Hematopoietic multipotent progenitor cell treated with erythropoietin and hydrocortisone succinate and interleukin-3 and kit ligand, for 17 days (in vitro differentiated cells): ENCODE measurements around the gene SOX8.
"Not testable (repeated sequence)": the region's sequence is repeated elsewhere in the genome, so short reads cannot be mapped to it uniquely, and the experiment has no call there.

Experiments used
- DNase-seq: peaks from one replicate; pipeline ENCODE4 v3.0.0-alpha.2; 2015; ENCODE audit warnings: low spot score

SOX8 gene

DNA sequence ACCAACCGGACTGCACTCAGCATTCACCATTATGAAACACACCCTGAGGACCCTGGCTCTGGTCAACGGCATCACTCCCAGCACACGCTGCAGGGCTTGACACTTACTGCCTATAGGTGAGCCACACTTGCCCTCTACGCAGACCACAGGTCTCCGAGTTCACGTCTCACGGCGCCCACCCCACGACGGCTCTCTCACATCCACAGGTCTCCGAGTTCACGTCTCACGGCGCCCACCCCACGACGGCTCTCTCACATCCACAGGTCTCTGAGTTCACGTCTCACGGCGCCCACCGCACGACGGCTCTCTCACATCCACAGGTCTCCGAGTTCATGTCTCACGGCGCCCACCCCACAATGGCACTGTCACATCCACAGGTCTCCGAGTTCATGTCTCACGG lies 25.8 kb upstream of the SOX8 start:
- DNase-seq = not testable (repeated sequence)

DNA sequence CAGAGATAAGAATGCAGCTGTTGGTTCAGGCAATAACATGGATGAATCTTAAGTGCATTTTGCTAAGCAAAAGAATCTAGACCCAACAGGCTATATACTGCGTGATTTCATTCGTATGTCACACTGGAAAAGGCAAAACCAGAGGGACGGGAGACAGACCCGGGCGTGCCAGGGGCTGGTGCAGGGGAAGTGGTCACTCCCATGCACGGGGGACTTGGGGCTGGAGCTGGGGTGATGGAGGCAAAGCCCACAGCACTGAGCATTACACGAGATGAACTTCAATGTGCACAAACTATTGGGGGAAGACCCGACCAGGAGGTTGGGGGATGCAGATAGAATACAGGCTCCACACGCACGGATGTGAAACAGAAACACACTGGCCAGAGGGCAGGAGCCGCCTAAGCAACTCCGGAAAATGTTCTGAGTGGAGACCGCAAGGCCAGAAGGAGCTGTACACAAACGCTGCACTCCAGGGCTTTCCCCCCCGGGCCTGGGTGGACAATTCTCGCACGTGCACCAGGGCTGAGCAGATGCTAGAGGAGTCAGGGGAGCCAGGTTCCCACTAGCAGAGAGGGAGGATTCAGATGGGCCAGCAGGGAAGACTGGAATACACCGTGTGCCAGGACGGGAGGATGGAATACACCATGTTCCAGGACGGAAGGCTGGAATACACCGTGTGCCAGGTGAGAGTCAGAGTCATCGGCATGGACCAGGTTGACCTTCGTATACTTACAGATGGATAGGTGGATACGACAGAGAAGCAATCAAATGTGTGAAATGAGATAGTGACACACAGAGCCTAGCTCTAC lies 22.1 kb upstream of the SOX8 start:
- DNase-seq = no peak

DNA sequence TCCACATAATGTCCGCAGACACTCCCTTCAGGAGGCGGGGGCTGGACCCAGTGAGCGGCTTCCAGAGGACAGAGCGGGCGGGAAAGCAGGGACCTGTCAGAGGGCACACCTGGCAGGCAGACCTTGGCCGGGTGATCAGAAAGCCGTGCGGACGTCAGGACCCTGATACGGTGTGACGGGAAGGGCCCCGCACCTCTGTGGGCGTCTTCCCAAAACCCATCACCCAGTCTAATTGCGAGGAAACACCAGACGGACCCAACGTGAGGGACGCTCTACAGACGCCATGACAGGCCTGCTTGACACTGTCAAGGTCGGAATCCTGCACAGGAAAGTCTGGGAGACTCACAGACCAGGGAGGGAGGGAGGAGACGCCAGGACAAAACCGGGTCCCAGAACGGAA lies 19.2 kb upstream of the SOX8 start:
- no peak for DNase-seq

DNA sequence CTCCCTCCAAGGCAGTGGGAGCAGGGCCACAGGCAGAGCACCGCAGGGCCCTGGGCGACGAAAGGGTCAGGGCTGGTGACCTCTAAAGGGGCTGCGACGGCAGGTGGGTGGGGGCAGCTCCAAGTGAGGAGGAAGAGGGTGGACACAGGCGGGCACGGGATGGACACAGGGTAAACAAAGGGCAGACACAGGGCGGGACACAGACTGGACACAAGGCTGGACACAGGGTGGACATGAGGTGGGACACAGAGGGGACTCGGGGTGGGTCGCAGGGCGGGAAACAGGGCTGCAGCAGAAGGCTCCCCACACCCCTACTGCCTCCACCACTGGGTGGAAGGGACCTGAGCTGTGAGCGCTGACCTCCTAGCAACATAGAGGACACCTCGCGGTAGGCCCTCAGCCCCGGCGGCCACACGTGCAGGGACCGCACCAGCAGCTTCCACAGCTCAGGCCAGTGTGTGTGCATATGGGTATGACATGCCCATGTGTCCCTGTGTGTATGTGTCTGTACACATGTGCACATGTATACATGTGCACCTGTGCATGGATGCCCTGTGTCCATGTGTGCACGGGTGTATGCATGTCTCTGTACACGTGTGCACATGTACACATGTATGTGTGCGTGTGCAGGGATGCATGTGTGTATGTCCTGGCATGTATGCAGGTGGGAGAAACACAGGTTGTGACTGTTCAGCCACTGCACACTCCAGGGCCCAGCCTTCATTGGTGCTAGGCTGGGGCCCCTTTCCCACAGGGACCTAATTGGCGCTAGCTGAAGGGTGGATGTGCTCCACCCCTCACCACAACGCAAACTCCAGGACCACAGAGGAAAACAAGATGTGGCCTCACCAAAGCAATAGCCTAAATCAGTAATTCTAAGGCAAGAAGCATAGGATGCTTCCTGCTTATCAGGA lies 18.4 kb upstream of the SOX8 start:
- DNase-seq = no peak

DNA sequence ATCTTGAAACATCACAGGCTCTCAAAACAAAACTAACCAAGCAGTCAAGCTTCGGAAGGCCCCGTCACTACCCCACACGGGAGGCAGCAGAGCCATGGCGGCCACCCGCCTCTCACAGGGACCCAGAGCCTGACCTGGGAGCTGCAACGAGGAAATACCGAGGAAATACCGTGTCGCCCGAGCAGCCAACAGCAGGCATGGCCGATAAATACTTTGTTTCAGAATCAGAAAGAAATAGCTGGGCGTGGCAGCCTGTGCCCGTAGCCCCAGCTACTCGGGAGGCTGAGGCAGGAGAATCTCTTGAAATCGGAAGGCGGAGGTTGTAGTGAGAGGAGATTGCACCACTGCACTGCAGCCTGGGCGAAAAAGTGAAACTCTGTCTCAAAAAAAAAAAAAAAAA lies 17.7 kb upstream of the SOX8 start:
- no peak for DNase-seq

DNA sequence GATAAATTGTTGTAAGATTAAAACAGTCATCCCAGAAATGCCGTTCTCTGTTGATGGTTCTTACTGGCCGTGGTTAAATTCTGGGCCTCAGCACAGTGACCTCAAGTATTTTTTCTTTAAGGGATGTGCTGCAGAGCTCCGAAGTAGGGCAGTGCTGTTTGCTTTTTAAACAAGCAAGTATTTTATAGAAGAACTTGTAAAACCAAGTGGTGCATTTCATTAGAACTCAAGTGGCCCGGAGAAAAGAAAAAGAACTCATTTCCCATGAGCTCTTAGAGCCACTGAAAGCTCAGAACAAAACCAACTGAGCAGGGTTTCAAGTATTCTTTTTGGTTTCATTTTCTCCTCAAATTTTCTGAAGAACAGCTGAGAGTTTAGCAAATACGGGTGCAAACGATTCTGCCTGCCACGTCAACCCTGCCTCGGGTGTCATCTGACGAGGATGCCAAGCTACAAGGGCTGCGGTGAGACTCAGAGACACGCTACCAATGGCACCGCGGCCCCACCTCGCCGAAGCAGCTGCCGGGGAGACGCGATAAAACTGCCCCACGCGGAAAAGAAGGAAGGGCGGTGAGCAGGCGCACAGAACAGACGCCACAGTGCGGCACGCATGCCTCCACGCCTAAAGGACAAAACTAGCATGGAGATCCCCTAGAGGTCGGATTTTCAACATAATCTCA lies 17.1 kb upstream of the SOX8 start:
- DNase-seq = no peak

DNA sequence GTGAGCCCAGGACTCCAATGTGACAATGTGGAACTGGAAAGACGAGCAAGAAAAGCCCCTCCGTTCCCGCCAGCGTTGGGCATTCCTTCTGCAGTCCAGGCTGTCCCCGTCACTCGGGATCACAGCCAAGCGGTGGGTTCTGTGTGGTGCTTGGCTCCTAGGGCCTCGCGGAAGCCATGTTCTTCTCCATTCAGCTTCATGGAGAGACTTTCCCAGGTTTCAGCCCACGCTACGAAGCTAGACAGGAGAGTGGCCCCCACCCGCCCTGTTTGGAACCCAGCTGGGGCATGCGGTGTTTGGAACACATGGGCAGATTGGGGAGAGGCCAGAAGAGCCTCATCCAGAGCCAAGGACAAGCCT lies 16.6 kb upstream of the SOX8 start:
- DNase-seq = no peak

DNA sequence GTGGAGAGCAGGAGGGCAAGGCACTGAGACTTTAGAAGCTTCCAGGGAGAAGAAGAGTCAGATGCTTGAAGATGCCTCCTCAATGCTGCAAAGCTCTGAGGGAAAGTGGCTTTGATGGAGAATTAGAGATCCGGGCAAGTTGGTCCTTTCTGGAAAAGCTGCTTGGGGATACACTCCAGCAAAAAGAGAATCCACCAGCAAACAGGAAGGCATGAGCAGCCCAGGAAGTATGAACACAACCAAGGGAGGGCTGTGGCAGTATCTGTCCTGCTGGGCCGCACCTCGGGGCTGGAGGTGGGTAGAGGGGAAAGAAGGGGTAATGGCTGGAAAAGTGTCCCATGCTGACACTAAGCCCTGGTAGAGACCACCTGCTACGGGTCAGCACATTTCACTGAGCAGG lies 16.1 kb upstream of the SOX8 start:
- DNase-seq = no peak

DNA sequence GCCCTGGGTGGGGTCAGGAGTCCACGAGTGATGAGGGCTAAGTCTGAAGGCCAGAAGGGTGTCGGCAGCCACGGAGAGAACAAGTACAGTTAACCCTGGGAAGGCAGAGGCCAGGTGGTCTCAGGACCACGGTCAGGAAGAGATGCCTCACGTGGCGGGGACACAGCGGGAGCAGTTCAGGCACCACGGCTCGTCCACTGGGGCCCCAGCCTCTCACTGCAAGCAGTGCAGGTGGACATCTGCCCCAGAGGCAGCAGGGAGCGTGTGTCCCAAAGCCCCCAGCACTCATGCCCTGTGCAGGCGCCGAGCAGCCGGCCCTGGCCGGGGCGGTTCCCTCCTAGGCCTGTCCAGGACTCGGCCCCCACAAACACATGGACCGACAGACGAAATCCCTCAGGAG lies 15.5 kb upstream of the SOX8 start:
- DNase-seq = no peak

DNA sequence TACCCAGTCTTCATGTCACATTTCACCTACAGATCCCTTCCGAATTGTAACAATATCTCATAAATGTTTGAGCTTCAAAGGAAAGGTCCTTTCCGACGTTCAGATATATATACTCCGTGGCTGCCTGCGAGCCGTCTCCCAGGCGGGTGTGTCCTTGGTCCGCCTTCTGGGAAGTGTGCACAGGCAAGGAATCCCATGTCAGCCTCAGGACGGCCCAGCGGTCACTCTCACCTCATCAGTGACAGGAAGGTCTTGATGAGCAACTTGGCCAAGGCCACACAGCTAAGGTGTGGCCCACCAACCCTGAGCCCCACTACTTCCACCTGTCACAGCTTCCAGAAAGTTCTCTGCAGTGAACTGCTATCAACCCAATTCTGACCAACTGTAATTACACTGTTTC lies 15.1 kb upstream of the SOX8 start:
- DNase-seq = no peak

DNA sequence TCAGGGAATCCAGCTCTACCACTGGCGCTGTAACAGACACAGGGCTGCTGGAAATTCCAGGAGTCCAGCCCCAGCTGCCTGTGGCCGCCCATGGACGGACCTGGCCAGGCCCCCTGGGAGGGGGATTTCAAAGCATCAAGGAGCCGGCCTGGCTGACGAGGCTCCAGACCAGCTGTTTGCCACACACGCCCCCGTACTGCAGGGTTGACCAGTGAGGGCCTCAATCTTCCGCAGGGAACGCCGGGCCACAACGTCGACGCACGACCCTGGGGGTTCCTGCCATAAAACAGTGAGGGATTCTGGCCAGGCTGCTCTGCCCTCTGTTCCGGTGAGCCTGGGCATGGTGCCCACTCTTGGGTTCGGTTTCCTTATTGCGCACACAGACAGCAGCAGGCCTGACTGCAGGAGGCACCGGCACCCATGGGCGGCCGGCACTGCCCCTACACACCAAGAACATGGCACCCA lies 14.5 kb upstream of the SOX8 start:
- DNase-seq = no peak

DNA sequence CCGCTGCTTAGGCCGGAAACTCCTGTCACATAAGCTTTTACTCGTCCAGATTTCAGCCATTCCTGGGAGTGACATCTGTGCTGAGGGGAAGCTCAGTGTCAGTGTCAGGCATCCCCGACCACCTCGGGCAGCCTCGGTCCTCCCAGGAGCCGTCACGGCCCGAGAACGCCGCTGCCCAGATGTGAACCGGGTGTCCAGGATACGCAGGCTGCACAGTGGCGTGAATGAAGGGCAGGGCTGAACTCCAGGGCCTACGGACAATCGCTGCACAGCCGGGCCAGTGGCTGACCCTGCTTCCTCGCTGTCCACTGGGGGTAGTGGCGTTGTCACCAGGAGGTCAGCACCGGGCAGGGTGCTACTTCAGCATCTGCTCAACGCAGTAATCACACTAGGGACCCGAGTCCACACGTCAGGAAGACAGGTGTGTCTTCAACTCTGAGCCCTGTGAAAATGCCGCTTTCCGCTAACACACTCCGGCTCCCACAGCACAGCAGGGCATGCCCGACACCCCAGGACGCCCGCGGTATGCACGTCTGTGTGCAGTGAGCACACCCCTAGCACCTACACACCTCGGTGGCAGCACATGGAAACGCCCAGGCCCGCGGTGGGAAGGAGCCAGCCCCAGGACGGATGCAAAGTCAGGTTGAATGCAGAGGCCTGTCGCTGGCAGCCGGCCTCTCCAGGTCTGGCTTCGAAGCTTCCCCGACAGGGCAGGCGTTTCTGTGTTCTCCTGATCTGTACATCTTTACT lies 13.8 kb upstream of the SOX8 start:
- no peak for DNase-seq

DNA sequence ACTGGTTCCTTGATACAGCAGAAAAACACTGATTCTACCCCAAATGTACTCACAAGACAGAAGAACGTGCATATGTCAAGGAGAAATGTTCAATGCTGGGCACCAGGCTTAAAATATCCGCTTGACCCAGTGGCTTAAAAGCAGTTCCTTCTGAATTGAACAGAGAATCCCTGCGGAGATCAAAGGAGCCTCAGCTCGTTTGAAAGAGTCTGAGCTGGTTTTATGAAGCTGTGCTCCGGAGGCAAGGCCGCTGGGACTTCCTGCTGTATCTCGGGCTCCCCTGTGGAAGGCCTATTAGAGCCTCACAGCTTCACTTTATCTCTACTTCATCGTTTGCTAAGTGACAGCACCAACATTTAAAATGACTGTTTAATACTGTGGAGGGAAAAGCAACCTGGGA lies 12.9 kb upstream of the SOX8 start:
- DNase-seq = no peak

DNA sequence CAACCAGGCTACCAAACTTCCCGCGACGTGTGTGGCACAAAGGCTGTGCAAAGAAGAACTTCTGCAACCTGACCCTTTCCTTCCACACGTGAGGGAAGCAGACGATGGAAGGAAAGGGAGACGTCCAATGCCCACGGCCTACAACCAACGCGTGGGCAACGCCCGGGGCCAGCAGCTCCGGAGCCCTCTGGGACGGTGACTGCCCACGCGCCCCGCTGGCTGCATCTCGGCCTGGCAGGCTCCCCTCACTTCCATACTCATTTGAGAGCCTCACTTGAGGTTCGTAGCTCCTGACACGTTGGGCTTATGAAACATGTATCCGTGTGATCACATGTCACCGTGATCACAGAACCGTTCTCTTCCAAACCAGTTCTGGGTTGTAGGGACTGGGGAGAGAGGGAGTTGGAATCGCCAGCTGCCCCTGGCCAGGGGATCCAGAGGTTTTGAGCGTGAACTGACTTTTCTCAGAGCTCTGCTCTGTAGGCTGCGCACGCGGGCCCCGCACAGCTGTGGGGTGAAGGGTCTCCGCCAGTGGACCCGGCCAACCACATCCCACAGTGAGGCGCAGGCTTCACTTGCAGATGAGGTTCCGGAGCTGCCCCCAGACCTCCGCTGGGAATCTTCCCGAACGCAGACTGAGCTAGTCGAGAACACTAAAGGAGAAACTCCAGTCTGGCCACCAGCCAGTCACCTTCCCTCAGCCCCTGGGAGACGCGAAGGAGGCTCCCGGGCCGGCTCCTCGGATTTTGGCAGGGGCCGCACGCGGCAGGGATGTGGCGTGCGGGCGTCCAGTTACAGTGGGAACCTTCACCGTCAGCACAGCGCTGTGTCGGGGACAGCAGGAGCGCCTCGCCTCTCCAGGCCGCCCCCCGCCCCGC lies 11.8 kb upstream of the SOX8 start:
- no peak for DNase-seq

DNA sequence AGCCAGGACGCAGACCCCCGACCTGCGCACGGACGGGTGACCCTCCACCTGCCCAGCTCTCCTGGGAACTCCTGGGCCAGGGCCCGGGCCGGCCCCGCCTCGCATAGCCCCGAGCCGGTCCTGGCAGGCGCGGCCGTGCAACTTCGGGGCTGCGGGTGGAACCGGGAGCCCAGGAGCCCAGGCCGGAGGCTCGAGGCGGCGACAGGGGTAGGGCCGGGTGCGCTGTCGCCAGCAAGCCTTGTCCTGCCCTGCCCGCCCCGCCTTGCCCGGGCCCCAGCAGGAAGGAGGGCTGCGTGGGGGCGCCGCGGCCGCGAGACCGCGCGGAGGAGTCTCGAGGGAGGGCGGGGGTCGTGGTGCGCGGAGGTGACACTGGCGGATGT lies 11.2 kb upstream of the SOX8 start:
- DNase-seq = no peak

DNA sequence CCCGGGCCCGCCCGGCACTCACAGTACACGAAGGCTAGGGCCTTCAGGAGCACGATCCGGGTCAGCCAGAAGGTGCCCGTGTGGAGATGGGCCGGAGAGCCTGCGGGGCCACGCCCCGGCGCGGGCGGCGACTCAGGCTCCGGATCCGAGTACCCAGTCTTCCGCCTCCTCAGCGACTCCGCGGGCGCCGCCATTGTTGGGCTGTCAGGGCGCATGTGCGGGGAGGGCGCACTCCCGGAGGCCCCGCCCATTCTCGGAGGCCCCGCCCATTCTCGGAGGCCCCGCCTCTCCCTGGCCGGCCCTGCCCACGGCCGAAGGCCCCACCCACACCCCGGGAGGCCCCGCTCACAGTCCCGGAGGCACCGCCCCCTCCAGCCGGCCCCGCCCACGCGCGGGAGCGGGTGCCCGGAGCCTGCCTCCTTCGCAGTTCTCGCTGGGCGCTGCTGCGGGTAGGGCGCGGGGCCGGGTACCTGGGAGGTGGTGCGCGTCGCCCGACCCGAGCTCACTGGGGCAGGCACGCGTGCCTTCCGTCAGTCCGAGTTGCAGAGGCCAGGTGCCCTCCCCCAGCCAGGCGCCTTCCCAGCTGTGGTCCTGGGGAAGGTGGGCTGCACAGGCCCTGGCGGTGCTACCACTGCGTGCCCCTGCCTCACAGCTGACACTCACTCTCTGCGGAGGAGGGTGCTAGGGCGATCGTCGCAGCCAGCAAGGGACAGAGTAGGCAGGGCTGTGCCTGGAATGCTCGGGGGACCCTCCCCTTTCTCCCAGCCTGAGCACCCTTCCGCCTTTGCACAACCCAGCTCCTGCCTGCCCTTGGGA lies 10.6 kb upstream of the SOX8 start, which contains the start of gene LMF1:
Gene LMF1, minus strand, starts transcription at position 219 of the 816 bp plus-strand sequence. Its CDS starts 4 bp downstream, at position 215.
- peak; percentile 96 for DNase-seq

DNA sequence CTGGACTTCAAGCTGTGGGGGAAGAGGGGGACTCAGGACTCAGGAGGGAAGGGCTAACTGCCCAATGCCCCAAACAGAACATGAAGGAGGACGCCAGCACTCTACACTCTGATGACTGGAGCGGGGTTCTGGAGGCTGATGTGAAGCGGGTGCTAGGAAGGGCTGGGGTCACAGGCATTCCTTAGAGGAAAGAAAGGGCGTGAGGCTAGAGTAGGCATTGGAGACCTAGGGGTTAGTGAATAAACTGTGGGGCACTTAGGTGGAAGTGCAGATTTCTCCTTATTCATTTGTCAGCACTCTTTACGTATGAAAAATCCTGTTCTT lies 10.0 kb upstream of the SOX8 start:
- DNase-seq = no peak

DNA sequence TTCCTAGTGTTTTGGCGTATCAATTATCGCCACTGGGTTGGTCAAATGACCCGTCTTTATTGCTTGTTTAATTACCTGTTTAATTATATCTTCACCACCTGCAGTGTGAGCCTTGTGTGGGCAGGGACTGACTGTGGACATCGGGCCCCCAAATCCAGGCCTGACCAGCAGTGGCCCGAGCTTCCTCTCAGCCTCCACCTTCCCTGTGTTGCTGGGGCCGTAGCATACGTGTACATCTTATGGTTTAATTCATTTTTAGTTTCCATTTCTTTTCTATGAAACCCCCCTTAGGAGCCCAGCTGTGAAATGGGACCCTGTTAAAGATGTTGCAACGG lies 9.6 kb upstream of the SOX8 start:
- DNase-seq = no peak

DNA sequence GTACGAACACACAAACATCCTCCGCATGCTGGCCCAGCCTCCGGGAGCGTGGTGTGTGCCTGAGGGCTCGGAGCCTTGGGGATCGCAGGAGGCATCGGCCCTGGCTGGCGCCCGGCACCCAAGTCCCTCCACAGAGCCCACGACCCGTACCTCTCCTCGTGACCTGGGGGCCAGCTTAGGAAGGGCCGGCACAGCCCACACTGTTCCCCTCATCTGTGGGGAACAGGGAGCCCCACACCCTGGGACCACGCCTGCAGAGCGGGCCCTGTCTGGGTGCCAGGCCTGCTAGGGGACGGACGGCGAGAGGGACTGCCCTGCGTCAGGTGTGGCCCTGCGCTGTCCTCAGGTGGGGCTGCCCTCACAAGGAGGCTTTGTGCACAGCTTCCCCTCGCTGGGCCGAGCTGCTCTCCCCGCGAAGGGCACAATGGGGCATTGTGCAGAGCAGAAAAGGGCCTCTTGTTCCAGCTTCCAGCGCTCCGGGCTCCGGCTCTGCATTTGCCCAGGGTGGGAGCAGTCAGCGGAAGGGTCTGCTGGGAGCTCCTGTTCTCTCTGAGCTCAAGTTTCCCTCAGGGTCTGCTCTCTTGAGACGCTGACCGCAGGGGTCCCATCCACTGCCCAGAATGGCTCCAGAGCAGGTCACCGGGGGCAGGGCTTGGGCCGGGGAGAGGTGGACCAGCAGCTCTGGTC lies 9.1 kb upstream of the SOX8 start:
- DNase-seq = no peak

DNA sequence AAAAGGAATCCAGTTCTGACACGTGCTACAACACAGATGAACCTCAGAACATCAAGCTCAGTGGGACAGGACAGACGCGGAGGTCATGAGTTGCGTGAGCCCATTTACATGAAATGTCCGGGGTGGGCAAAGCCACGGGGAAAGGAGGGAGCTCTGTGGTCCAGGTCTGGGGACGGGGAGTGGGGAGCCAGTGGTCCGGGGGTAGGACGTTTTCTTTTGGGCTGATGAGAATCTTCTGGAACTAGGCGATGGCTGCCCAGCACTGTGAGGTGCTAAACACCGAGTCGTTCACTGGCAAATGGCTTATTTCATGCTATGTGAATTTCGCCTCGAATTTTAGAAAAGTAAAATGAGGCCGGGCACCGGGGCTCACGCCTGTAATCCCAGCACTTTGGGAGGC lies 8.2 kb upstream of the SOX8 start:
- no peak for DNase-seq
